K562 (cell line): ENCODE measurements around the gene MDFIC. TPM values are rescaled to one million over a fixed set of nuclear protein-coding genes. Genes with fewer than 3 reads are reported as not detected.

Experiments
- ATAC-seq: fragments of 200-7000 bp; cut with Tn5 transposase; 3 replicates; pipeline ENCODE4 v1.9.1; 2020; ENCODE audit warnings: moderate library complexity
- BruUV-seq: library from RNA; stranded (reverse); fragments of 400-500 nt; replicated peaks from 2 replicates; lab custom pipeline; 2021; lab: Mats Ljungman, UMichigan
- CTCF ChIA-PET: fragments of 300-600 bp; formaldehyde crosslinking; extraction: SDS; loops from one replicate; lab custom pipeline; 2021; ENCODE audit warnings: low intra/inter-chr PET ratio; lab: Yijun Ruan, JAX
- POLR2A ChIA-PET: fragments of 300-600, 350-650 bp; sonication (Branson Sonifier 250); formaldehyde crosslinking; extraction: SDS; loops from one replicate; lab custom pipeline; 2021; ENCODE audit warnings: antibody characterized with exemption, inconsistent platforms; lab: Yijun Ruan, JAX
- DNase-seq, 4 experiments: peaks; one replicate each; pipeline versions ENCODE4 v3.0.0 to v3.0.0-alpha.2; 2011 to 2018; ENCODE audit warnings: low spot score in 3 of 4, mixed read lengths in 3 of 4; ENCODE audit errors: extremely low read depth in 1 of 4
- FAIRE-seq: peaks from 2 replicates; lab custom pipeline; 2011; peaks lifted over from hg19 to GRCh38; lab: Jason Lieb, UNC
- H2AFZ ChIP-seq: 2 replicates; pipeline ENCODE4 v1.6.0; 2011; ENCODE audit warnings: low read depth, low read length, control low read depth, inconsistent platforms
- H3K27ac ChIP-seq: fragments of 200-600 bp; 3 replicates; pipeline ENCODE4 v1.8.0; 2011; ENCODE audit warnings: low read depth, mild to moderate bottlenecking, control low read depth, inconsistent platforms, low read length, moderate library complexity, mixed read lengths; ENCODE audit errors: extremely low read depth
- H3K27me3 ChIP-seq, 2 experiments: fragments of 300-600 bp in 1 of 2; 2 replicates in 1 of 2; 3 replicates in 1 of 2; pipeline versions ENCODE4 v1.6.0 to v1.8.0; 2011; ENCODE audit warnings: inconsistent platforms in 2 of 2, low read length in 2 of 2, mild to moderate bottlenecking in 1 of 2, mixed read lengths in 1 of 2, moderate library complexity in 1 of 2; ENCODE audit not compliant: control insufficient read depth in 2 of 2, insufficient read depth in 2 of 2
- H3K36me3 ChIP-seq: fragments of 300-600 bp; 3 replicates; pipeline ENCODE4 v1.8.0; 2011; ENCODE audit warnings: mild to moderate bottlenecking, low read length, inconsistent platforms; ENCODE audit not compliant: control insufficient read depth, insufficient read depth
- H3K4me1 ChIP-seq, 2 experiments: fragments of 200-600 bp in 1 of 2; replicated peaks in 1 of 2; 2 replicates in 1 of 2; 3 replicates in 1 of 2; pipeline versions ENCODE4 v1.5.1 to v1.8.0; 2011; ENCODE audit warnings: inconsistent platforms in 2 of 2, low read length in 2 of 2, mild to moderate bottlenecking in 1 of 2, mixed read lengths in 1 of 2, moderate library complexity in 1 of 2; ENCODE audit not compliant: control insufficient read depth in 2 of 2, insufficient read depth in 2 of 2
- H3K4me2 ChIP-seq: 2 replicates; pipeline ENCODE4 v1.6.1; 2011; ENCODE audit warnings: low read length, control low read depth, inconsistent platforms, mixed read lengths; ENCODE audit not compliant: insufficient read depth
- H3K4me3 ChIP-seq: fragments of 200-600 bp; sonication (generic), shearing (Covaris generic); 2 replicates; pipeline ENCODE4 v1.5.1; 2016; ENCODE audit warnings: control low read depth, inconsistent platforms
- H3K79me2 ChIP-seq: fragments of 200-600 bp; 3 replicates; pipeline ENCODE4 v1.8.0; 2011; ENCODE audit warnings: low read length, inconsistent platforms; ENCODE audit not compliant: control insufficient read depth, insufficient read depth
- H3K9ac ChIP-seq, 2 experiments: 2 replicates each; pipeline versions ENCODE4 v1.6.0 to v1.6.1; 2011; ENCODE audit warnings: low read depth in 2 of 2, low read length in 2 of 2, control low read depth in 1 of 2, inconsistent platforms in 1 of 2, mild to moderate bottlenecking in 1 of 2, mixed read lengths in 1 of 2; ENCODE audit not compliant: insufficient read depth in 1 of 2
- H3K9me1 ChIP-seq: one replicate; pipeline ENCODE4 v1.6.0; 2011; ENCODE audit warnings: inconsistent platforms, mild to moderate bottlenecking, low read length, moderate library complexity; ENCODE audit not compliant: control insufficient read depth, insufficient read depth
- H3K9me3 ChIP-seq: replicated peaks from 2 replicates; pipeline ENCODE4 v1.5.1; 2011; ENCODE audit warnings: low read depth, low read length, inconsistent platforms; ENCODE audit not compliant: control insufficient read depth, insufficient read depth
- H4K20me1 ChIP-seq: replicated peaks from 2 replicates; pipeline ENCODE4 v1.6.1; 2011; ENCODE audit warnings: low read length, inconsistent platforms, mixed read lengths; ENCODE audit not compliant: control insufficient read depth, insufficient read depth
- DLX4 ChIP-seq: fragments of 250-450 bp; sonication (Bioruptor Pico); IDR thresholded peaks from 2 replicates; pipeline ENCODE4 v1.6.1; 2021; ENCODE audit warnings: mild to moderate bottlenecking
- ESRRA ChIP-seq: fragments of 450-650 bp; IDR thresholded peaks from 2 replicates; pipeline ENCODE4 v1.6.1; 2014; ENCODE audit warnings: low read depth, mild to moderate bottlenecking, moderate library complexity, borderline replicate concordance
- HDAC6 ChIP-seq: IDR thresholded peaks from 2 replicates; pipeline ENCODE4 v1.6.1; 2012; ENCODE audit warnings: low read depth, mild to moderate bottlenecking, control low read depth, inconsistent platforms, low read length, moderate library complexity
- HSF4 ChIP-seq: fragments of 250-450 bp; sonication (Bioruptor Pico); IDR thresholded peaks from 2 replicates; pipeline ENCODE4 v2.1.2; 2022; ENCODE audit warnings: mild to moderate bottlenecking, moderate library complexity, borderline replicate concordance
- NCOR1 ChIP-seq: fragments of 450-650 bp; IDR thresholded peaks from 2 replicates; pipeline ENCODE4 v1.6.1; 2016; ENCODE audit warnings: mild to moderate bottlenecking, moderate library complexity
- NFE2L1 ChIP-seq: fragments of 450-650 bp; IDR thresholded peaks from 2 replicates; pipeline ENCODE4 v1.6.1; 2016; ENCODE audit warnings: missing genetic modification characterization, low read depth, mild to moderate bottlenecking, missing compliant biosample characterization, moderate library complexity, borderline replicate concordance
- SIN3B ChIP-seq: fragments of 450-650 bp; IDR thresholded peaks from 2 replicates; pipeline ENCODE4 v1.6.1; 2017; ENCODE audit warnings: low read depth, mild to moderate bottlenecking, moderate library complexity
- UBTF ChIP-seq, 2 experiments: IDR thresholded peaks; 2 replicates each; pipeline ENCODE4 v1.6.1; 2012; ENCODE audit warnings: improper control_type of control experiment in 2 of 2, low read depth in 2 of 2, low read length in 2 of 2, borderline replicate concordance in 1 of 2
- ZKSCAN3 ChIP-seq: fragments of 250-450 bp; sonication (Bioruptor Pico); IDR thresholded peaks from 2 replicates; pipeline ENCODE4 v1.4.0; 2020
- ZNF280B ChIP-seq: fragments of 250-450 bp; sonication (Bioruptor Pico); IDR thresholded peaks from 2 replicates; pipeline ENCODE4 v1.5.1; 2021; ENCODE audit warnings: mild to moderate bottlenecking
- ZNF830 ChIP-seq: fragments of 250-450 bp; sonication (Bioruptor Pico); IDR thresholded peaks from 2 replicates; pipeline ENCODE4 v1.5.0; 2021; ENCODE audit warnings: mild to moderate bottlenecking
- WGBS: fragments of 100-300 bp; shearing (Covaris generic); methylation state at CpG from one replicate; pipeline ENCODE4 v1.1.6; 2016; ENCODE audit warnings: low coverage, mixed read lengths; ENCODE audit not compliant: insufficient coverage; ENCODE audit errors: missing lambda C conversion rate; 5-methylcytosine and 5-hydroxymethylcytosine counted together
- in situ Hi-C: fragments of 300-500 bp; cut with MboI; formaldehyde crosslinking; loops from 4 replicates; pipeline ENCODE4 v1.15.0; 2018; ENCODE audit warnings: inconsistent platforms, mixed read lengths
- intact Hi-C: fragments of 100-400 bp; cut with micrococcal nuclease; formaldehyde crosslinking; loops from 2 replicates; pipeline ENCODE4 v1.14.2; 2022
- polyA plus RNA-seq, 8 experiments: library from polyadenylated mRNA; depleted of rRNA in 4 of 8; stranded (reverse) in 5 of 8; unstranded in 3 of 8; fragments of >200 nt; fragmentation: Nextera tagmentation in 2 of 8; fragmentation: Illumina TruSeq in 1 of 8; extraction: Ambion mirVana in 2 of 8; extraction: Trizol in 1 of 8; gene quantifications; 2 replicates each; pipeline versions ENCODE4 v1.2.1 to v1.2.3, GENCODE V29; 2011 to 2014; ENCODE audit warnings: inconsistent platforms in 1 of 8, missing spikeins in 1 of 8
- total RNA-seq, 7 experiments: library from RNA; depleted of rRNA in 6 of 7; stranded (reverse); fragments of >200 nt in 6 of 7; fragmentation: Illumina TruSeq in 2 of 7; extraction: Trizol in 2 of 7; gene quantifications; 2 replicates each; pipeline versions ENCODE4 v1.2.1 to v1.2.3, GENCODE V29; 2011 to 2021; ENCODE audit warnings: low replicate concordance in 1 of 7

MDFIC gene
- total and polyA plus RNA-seq, 9 of the 15 experiments (the other 6 are each of a cell fraction or from before 2014, with no cell fraction given): 0.13 to 0.24 TPM; not detected in 7

- no peak for TF ChIP-seq ZNF280B (CRISPR knock-in tag)
- no peak for TF ChIP-seq NCOR1
- no peak for TF ChIP-seq ZNF830 (CRISPR knock-in tag)
These were observed 31.3 kb upstream of the MDFIC start (continued) for GRCh38 chr7:114890561-114890960.

GRCh38 chr7:114900127-114900526 is 21.8 kb upstream of the MDFIC start:
- ChIA-PET CTCF (no interaction called here), POLR2A (interaction anchor here (0.6 kb wide), 1 partner anchor 17 kb away, joined by 4 read pairs; no protein-coding TSS in a partner anchor)
- Histone ChIP-seq H3K4me2 (no peak overlapping the region), H3K9ac (no peak overlapping the region), H4K20me1 (no peaks in the 10 kb centered on the region), H3K36me3 (no peaks in the 10 kb centered on the region), H2AFZ (no peak overlapping the region), H3K4me3 (no peak overlapping the region), H3K79me2 (no peaks in the 10 kb centered on the region), H3K9me1 (no peaks in the 10 kb centered on the region), H3K4me1 (no peaks in the 10 kb centered on the region), H3K9me3 (no peaks in the 10 kb centered on the region), H3K27ac (no peak overlapping the region), H3K27me3 (no peaks in the 10 kb centered on the region)
- in situ Hi-C loops: no loop called here
- 0% methylated on average over 1 of the region's 1 CpG for WGBS
- FAIRE-seq (no peak), ATAC-seq (no peak), DNase-seq (no peak)
- intact Hi-C loops: no loop called here
- BruUV-seq: no TSS peak
- no peak for TF ChIP-seq ESRRA
- no peak for TF ChIP-seq SIN3B
- no peak for TF ChIP-seq NCOR1
- TF ChIP-seq DLX4 (CRISPR knock-in tag): no peak
- TF ChIP-seq HSF4 (CRISPR knock-in tag): no peak
- no peak for TF ChIP-seq UBTF (IDR thresholded peaks at IDR 0.05; ENCODE audit: borderline replicate concordance in 1 of 2, low read depth in 2 of 2, low read length in 2 of 2)
- no peak for TF ChIP-seq ZKSCAN3 (CRISPR knock-in tag)
- TF ChIP-seq HDAC6: no peak
- no peak for TF ChIP-seq NFE2L1 (tag)
